Muscle of arm (tissue), 14 donors: Measurements from ENCODE around the gene MRPL4. TPM values are rescaled to one million over a fixed set of nuclear protein-coding genes. Genes with fewer than 3 reads are reported as not detected.

Experiments used
- DNase-seq: peaks from one replicate; pipeline ENCODE4 v3.0.0-alpha.2; 2013
- long read RNA-seq, 11 donors: transcript quantifications; one replicate each; lab custom pipeline, GENCODE V29; 2026
- polyA plus RNA-seq, 12 donors: library from polyadenylated mRNA; unstranded; fragments of 120-200 nt; gene quantifications; one replicate each; pipeline ENCODE4 v1.2.1, GENCODE V29; 2013; ENCODE audit not compliant: insufficient read length in 12 of 12

The MRPL4 gene
- polyA plus RNA-seq = 10 to 100 TPM in 11 of 12 donors, not detected in 1; 19.6 to 40.3 (median 26.0) TPM
- long read RNA-seq, donor 1, transcript MRPL4-201 (9 exons, 1,455 nt) = major isoform, 18 of 29 reads
- long read RNA-seq, donor 1, partial matches to known transcripts = 5 of 29 reads
- long read RNA-seq, donor 1, other reads (novel, unspliced or antisense) = 0 of 29 reads
- long read RNA-seq, donor 2, transcript MRPL4-201 (9 exons, 1,455 nt) = major isoform, 13 of 13 reads
- long read RNA-seq, donor 2, partial matches to known transcripts = 0 of 13 reads
- long read RNA-seq, donor 2, other reads (novel, unspliced or antisense) = 0 of 13 reads
- long read RNA-seq, donor 3, partial matches to known transcripts = 0 of 4 reads
- long read RNA-seq, donor 3, other reads (novel, unspliced or antisense) = 0 of 4 reads
- long read RNA-seq, donor 4, partial matches to known transcripts = 0 of 3 reads
- long read RNA-seq, donor 4, other reads (novel, unspliced or antisense) = 0 of 3 reads
- long read RNA-seq, donor 5, transcript MRPL4-201 (9 exons, 1,455 nt) = major isoform, 16 of 17 reads
- long read RNA-seq, donor 5, partial matches to known transcripts = 0 of 17 reads
- long read RNA-seq, donor 5, other reads (novel, unspliced or antisense) = 0 of 17 reads
- long read RNA-seq, donor 6, transcript MRPL4-201 (9 exons, 1,455 nt) = major isoform, 11 of 16 reads
- long read RNA-seq, donor 6, partial matches to known transcripts = 0 of 16 reads
- long read RNA-seq, donor 6, other reads (novel, unspliced or antisense) = 0 of 16 reads
- long read RNA-seq, donor 7, transcript MRPL4-201 (9 exons, 1,455 nt) = major isoform, 6 of 8 reads
- long read RNA-seq, donor 7, partial matches to known transcripts = 0 of 8 reads
- long read RNA-seq, donor 7, other reads (novel, unspliced or antisense) = 0 of 8 reads
- long read RNA-seq, donor 8, transcript MRPL4-201 (9 exons, 1,455 nt) = major isoform, 8 of 10 reads
- long read RNA-seq, donor 8, partial matches to known transcripts = 0 of 10 reads
- long read RNA-seq, donor 8, other reads (novel, unspliced or antisense) = 0 of 10 reads
- long read RNA-seq, donor 9, transcript MRPL4-201 (9 exons, 1,455 nt) = major isoform, 8 of 8 reads
- long read RNA-seq, donor 9, partial matches to known transcripts = 0 of 8 reads
- long read RNA-seq, donor 9, other reads (novel, unspliced or antisense) = 0 of 8 reads
- long read RNA-seq, donor 10, transcript MRPL4-201 (9 exons, 1,455 nt) = major isoform, 5 of 13 reads
- long read RNA-seq, donor 10, partial matches to known transcripts = 5 of 13 reads
- long read RNA-seq, donor 10, other reads (novel, unspliced or antisense) = 0 of 13 reads
- long read RNA-seq, donor 11, transcript MRPL4-201 (9 exons, 1,455 nt) = major isoform, 7 of 8 reads
- long read RNA-seq, donor 11, partial matches to known transcripts = 0 of 8 reads
- long read RNA-seq, donor 11, other reads (novel, unspliced or antisense) = 0 of 8 reads

DNA sequence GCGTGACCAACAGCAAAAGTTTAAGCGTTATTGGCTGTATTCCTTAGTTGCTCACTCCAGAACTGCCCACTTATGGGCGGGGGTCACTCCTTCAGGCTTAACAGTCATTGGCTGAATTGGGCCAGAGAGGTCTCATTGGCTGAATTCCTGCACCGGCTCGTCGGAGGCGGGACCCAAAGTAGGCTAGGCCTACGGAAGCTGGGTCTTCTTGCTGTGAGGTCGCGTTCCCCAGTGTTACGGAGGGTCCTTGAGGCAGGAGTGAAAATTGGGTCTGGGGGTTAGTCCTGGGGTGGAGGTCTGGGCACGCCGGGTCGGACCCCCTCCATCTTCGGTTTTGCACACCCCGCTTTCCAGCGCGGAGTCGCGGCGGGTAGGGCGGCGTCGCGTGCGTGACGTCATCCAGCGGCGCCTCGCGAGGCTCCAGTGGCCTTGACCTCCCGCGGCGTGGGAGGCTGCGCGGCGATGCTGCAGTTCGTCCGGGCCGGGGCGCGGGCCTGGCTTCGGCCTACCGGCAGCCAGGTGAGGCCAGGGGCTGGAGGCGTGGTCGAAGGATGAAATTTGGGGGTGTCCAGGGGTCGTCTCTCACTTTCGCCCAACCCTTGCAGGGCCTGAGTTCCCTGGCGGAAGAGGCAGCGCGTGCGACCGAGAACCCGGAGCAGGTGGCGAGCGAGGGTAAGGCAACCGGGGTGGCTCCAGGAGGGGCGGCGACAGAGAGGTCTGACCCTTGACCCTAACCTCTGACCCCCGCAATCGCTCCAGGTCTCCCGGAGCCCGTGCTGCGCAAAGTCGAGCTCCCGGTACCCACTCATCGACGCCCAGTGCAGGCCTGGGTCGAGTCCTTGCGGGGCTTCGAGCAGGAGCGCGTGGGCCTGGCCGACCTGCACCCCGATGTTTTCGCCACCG, at the start of gene MRPL4:
MRPL4 (plus strand) TSS at position 423 of the 903 bp plus-strand sequence; CDS start at position 463, 40 bp downstream.
- DNase-seq = peak; percentile 98

DNA sequence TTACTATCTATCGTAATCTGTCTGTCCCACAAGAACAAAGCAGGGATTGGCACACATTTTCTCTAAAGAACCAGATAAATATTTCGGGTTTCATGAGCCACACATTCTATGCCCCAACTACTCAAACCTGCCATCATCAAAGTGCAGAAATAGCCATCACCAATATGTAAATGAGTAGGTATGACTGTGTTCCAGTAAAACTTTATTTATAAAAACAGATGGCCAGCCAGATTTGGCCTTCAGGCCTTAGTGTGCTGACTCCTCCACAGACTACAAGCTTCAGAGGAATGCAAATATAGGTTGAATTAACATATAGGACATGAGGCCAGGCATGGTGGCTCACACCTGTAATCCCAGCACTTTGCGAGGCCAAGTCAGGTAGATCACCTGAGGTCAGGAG, 48.3 kb upstream of the MRPL4 start:
- no peak for DNase-seq

DNA sequence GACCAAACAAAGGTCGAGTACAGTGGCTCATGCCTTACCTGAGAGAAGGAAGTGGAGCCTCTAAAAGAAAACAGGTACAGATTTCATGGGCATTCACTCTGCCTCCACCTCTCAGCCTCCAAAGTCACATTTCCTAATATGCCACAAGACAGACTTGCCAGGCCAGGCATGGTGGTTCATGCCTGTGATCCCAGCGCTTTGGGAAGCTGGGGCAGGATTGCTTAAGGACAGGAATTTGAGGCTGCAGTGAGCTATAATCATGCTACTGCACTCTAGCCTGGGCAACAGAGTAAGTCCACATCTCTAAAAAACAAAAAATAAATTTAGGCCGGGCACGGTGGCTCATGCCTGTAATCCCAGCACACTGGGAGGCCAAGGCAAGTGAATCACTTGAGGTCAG, 46.4 kb upstream of the MRPL4 start:
- DNase-seq = no peak

DNA sequence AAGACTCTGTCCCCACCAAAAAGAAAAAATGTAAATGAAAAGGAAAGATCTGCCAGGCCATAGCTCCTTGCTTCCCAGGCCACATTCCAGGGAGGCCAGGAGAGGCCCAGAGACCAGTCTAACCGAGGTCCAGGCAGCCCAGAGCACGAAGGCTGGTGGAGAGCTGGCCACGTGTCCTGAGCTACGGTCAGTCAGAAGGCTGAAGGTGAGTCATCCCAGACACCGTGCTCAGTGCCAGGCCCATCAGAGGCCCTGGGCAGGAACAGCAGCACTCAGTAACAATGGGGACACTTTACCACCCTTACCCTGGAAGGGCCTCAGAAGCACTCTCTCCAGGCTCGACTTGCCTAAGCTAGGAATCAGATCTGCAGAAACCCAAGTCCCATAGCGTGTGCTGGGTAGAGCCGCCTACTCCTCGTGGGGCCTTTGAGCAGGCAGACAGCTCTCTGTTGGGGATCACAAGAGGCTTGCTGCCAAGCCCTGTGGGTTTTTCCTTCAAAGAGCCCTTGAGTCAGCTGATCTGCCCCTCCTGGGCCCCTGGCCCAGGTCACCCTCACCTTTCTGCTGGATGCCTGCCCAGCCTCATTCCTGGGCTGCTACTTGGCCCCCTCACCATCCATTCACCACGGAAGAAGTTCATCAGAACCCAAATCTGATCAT, 45.7 kb upstream of the MRPL4 start:
- no peak for DNase-seq

DNA sequence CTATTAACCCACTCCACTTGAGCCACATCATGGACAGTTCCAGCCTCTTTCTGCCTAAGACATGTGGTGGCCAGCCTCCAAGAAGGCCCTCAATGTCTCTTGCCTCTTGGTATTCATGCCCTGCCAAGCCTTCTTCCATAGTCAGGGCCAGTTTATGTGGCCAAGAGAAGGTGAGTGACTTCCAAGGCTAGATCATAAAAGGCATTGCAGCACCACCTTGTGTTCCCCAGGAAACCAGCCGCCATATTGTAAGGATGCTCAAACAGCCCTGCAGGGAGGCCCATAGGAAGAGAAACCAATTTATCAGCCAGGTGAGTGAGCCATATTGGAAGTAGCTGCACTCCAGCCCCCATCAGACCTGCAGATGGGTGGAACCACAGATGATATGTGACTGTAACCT, 45.0 kb upstream of the MRPL4 start:
- DNase-seq = no peak

DNA sequence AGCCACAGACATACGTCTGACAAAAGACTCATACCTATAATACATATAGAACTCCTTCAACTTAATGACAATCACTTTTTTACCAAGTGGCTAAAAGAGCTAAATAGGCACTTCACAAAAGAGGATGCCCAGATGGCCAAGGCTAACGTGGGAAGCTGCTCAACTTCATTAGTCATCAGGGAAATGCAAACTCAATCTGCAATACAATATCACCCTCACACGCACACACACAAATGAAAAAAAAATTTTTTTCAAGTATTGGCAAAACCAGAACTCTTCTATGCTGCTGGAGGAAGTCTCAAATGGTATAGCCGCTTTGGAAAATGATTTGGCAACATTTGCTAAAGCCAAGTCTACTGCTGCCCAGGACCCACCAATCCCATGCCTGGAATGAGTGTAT, 42.7 kb upstream of the MRPL4 start:
- DNase-seq = no peak

DNA sequence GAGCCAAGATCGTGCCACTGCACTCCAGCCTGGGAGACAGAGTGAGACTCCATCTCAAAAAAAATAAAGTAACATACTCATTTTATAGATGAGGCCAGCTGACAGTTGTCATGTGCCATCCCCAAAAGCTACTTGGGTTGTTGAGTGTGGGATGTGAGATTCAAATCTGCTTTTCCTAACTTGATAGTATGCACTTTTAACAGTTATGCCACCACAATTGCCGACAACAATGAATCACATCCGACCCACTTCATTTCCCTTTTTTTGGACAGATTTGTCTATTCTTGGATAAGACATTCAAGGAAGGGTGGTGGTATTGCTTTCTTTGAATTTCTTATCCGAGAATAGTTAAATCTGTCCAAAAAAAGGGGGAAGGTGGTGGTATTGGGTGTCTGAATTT, 41.0 kb upstream of the MRPL4 start:
- no peak for DNase-seq

DNA sequence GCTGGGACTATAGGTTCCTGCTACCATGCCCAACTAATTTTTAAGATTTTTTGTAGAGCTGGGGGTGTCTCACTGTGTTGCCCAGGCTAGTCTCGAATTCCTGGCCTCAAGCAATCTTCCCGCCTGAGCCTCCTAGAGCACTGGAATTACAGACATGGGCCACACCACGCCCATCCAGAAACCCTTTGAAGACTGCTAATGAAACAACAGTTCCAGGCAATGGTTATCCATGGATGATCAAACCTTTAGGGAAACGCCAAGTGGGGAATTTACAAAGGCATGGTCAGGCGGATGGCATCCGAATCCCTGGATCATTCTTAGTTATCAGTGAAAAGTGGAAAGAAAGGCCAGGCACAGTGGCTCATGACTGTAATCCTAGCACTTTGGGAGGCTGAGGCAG, 40.3 kb upstream of the MRPL4 start:
- no peak for DNase-seq

DNA sequence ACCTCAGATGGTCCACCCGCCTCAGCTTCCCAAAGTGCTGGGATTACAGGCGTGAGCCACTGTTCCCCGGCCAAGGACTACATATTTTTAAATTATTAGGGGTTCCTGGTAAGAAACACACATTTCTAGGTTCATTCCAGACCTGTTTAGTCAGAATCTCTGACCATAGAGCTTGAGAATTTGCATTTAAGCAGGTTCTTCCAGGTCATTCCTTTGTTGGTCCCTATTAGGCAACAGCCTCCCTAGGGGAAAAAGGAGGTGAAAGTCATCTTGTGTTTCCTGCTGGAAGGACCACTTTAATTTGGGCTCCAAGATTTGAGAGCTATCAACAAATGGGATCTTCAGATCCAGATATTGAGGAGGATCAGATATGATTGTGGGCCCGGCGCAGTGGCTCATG, 37.2 kb upstream of the MRPL4 start:
- no peak for DNase-seq

DNA sequence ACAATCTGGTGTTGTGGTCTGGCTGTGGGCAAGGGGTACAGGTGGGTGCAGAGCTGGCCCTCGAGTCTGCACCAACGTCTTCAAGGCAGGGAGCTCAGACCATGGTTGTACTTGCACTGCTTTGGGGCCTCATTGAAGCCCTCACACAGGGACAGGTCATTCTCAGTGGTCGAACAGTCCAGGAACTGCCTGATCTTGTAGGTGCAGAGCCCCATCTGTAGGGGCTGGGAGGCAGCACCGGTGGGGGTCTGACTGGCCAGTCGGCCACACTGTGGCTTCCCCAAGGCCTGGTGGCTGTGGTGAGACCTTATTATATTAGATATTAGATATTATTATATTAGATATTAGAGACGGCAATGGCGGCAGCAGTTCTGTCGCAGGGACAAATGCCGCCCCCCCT, 34.9 kb upstream of the MRPL4 start:
- no peak for DNase-seq

DNA sequence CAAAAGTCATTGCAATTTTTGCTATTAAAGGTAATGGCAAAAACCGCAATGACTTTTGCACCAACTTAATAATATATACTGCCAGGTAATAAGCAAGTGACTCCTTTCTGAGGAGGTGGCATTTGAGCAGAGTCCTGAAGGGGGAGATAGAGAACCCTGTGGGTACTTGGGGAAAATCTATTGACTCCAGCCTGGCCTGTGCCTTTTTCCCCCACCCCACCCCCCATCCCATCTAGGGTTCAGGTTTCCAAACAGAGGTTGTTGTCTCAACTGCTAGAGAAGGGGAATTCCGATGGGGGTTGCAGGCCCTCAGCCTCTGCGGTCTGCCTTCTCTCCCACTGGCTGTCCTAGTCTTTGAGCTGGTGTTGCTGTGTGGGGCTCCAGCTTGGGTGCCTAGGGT, 32.3 kb upstream of the MRPL4 start:
- DNase-seq = no peak

DNA sequence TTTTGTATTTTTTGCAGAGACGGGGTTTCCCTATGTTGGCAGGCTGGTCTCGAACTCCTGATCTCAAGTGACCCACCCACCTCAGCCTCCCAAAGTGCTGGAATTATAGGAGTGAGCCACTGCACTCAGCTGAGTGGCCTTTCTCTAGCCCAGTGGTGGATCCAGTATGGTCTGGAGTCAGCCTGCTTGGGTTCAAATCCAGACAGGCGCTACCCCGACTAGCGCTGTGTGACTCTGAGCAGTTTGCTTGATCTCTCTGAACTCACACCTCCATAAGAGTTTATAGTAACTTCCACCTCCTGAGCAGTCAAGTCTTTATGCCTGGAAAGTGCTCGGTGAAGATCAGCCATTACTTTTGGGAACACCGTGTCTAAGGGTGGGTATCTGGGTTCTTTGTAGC, 31.3 kb upstream of the MRPL4 start:
- no peak for DNase-seq

DNA sequence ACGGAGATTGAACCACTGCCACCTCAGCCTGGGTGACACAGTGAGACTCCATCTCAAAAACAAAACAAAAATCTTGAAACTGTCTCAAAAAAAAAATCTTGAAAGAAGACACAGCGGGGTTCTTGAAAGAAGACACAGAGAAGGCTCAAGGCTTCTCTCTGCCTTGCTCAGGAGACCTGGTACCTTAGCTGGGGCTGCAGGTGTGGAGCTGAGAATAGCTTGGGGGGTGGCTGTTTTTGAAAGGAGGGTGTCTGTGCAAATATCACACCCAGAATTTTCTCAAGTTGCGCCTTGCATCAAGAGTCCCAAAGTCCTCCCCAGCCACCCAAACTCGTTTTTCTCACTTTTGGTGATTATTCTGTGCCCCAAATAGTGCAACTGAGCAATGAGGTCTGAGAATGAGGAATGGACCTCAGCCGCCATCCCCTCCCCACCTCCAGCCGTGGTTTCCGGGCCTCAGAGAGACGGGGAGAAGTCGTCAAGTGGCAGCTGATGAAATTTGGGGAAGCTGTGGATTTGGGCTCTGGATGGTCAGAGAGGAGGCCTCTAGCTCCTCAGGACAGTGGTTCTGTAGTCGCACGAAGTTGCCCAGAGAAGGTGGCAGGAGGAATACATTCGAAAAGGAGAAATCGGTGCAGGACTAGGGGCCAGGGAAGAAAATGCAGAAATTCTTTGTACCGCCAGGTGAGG, 29.7 kb upstream of the MRPL4 start:
- no peak for DNase-seq

DNA sequence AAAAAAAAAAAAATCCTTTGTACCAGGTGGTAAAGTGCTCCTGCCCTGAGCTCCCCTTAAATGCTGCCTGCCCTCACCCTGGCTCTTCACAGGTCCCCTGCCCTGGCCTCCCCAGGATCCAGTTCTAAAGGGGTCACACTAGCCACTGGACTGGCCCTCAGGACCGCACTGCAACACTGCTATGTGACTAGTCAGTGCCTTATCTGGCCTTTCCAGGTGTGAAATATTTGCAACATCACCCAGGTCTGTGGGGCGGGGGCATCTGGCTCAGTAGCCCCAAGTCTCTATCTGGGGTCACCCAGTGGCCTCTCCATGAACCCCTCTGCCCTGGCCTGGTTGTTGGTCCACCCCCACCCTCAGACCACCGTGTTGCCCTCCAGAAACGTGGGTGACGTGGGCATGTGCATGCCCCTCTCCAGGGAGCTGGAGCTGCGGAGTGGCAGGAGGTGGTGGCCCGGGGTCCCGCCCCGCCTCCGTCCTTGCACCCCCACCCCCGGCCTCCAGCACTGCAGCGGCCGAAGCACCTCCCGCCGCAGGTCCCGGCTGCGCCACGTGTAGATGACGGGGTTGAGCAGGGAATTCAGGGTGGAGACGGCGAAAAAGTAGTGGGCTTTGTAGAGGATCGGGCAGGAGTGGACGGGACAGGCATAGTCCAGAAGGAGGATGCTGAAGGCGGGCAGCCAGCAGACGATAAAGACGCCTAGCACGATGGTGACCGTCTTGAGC, 28.4 kb upstream of the MRPL4 start:
- no peak for DNase-seq

DNA sequence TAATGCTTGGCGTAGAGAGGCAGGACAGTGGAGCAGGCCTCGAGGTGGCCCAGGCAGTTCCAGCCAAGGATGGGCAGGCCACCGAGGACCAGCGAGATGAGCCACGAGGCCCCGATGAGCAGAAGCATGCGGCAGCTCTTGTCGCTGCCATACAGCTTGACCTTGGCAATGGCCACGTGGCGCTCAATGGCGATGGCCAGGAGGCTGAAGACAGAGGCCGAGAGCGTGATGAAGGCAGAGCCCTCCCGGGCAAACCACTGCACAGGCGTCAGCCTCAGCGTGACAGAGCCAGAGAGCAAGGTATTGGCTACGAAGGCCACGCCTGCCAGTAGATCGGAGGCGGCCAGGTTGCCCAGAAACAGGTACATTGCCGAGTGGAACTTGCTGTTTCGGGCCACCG, 27.7 kb upstream of the MRPL4 start:
- no peak for DNase-seq

DNA sequence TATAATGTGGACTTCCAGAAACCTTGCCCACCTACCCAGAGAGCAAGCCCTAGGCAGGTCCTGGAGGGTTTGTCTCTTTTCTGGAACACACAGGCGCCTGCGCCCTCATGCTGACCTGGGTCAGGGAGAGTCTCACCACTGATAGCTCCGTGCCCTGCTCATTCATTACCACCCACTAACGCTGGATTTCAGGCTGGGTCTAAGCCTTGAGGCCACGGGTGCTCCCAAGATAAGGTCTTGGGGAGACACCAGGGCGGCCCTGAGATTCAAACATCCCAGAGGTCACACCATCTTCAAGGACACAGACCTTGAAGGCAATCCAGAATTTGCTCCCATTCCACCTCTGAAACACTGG, 26.0 kb upstream of the MRPL4 start:
- no peak for DNase-seq

DNA sequence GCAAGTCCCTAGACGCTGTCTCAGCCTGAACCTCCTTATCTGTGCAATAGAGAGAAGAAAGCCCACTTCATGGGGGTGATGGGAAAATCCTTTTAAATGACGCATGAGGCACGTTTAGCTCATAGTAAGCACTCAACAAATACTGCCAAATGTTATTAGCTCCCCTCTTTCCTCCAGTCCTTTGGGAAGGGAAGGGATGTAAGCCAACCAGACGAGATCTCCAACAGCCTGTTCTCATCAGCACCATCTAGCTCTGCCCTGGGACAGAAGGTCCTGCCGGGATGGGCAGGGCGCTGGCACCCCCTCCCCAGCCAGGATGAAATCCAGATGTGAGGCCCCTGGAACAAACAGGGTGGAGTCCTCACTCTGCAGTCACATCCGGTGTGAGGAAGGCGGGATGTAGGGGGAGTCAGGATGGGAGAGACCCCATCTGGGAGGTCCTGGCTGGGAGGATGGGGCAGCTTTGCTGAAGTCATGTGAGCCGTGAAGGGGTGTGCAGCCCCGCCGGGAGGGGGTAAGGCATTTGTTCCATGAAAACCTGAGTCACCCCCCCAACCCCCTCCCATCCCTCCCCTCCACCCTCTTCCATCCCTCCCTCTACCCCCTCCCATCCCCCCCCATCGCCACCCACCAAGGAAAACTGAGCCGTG, 25.5 kb upstream of the MRPL4 start:
- peak; percentile 94 for DNase-seq
